Keratinocyte (primary cell): ENCODE data around the gene SCGB1A1. TPM values are rescaled to one million over a fixed set of nuclear protein-coding genes. Genes with fewer than 3 reads are reported as not detected.

Source experiments
- DNase-seq: peaks from one replicate; pipeline ENCODE4 v3.0.0-alpha.2; 2011; ENCODE audit warnings: low read depth, missing footprints, low spot score
- FAIRE-seq: peaks from 2 replicates; lab custom pipeline; 2011; peaks lifted over from hg19 to GRCh38; lab: Jason Lieb, UNC
- H2AFZ ChIP-seq: 2 replicates; pipeline ENCODE4 v1.6.0; 2012; ENCODE audit warnings: low read length, control low read depth, inconsistent platforms; ENCODE audit not compliant: control insufficient read depth
- H3K27ac ChIP-seq: 2 replicates; pipeline ENCODE4 v1.5.1; 2011; ENCODE audit warnings: low read length; ENCODE audit not compliant: control insufficient read depth, insufficient read depth
- H3K27me3 ChIP-seq: 3 replicates; pipeline ENCODE4 v1.6.0; 2011; ENCODE audit warnings: low read length; ENCODE audit not compliant: control insufficient read depth, insufficient read depth; ENCODE audit errors: extremely low read depth
- H3K36me3 ChIP-seq, 2 experiments: 2 replicates in 1 of 2; 3 replicates in 1 of 2; pipeline ENCODE4 v1.5.1; 2011; ENCODE audit warnings: low read length in 2 of 2, mild to moderate bottlenecking in 1 of 2; ENCODE audit not compliant: control insufficient read depth in 2 of 2, insufficient read depth in 2 of 2; ENCODE audit errors: extremely low read depth in 1 of 2
- H3K4me1 ChIP-seq: 3 replicates; pipeline ENCODE4 v1.5.1; 2011; ENCODE audit warnings: low read length; ENCODE audit not compliant: control insufficient read depth, insufficient read depth; ENCODE audit errors: extremely low read depth
- H3K4me2 ChIP-seq: 3 replicates; pipeline ENCODE4 v1.6.0; 2011; ENCODE audit warnings: low read depth, low read length; ENCODE audit not compliant: control insufficient read depth, insufficient read depth; ENCODE audit errors: extremely low read depth
- H3K4me3 ChIP-seq, 3 experiments: fragments of 200-600 bp in 1 of 3; sonication (generic) in 1 of 3; 2 replicates in 2 of 3; 3 replicates in 1 of 3; pipeline ENCODE4 v1.5.1; 2011 to 2016; ENCODE audit warnings: low read length in 3 of 3, mild to moderate bottlenecking in 3 of 3, control low read depth in 2 of 3, inconsistent platforms in 1 of 3, low read depth in 1 of 3, mixed read lengths in 1 of 3, mixed run types in 1 of 3, moderate library complexity in 1 of 3; ENCODE audit not compliant: control insufficient read depth in 2 of 3, insufficient read depth in 2 of 3; ENCODE audit errors: extremely low read depth in 1 of 3
- H3K79me2 ChIP-seq: 2 replicates; pipeline ENCODE4 v1.6.0; 2012; ENCODE audit warnings: low read length; ENCODE audit not compliant: control insufficient read depth, insufficient read depth
- H3K9ac ChIP-seq: 3 replicates; pipeline ENCODE4 v1.6.0; 2011; ENCODE audit warnings: low read length; ENCODE audit not compliant: control insufficient read depth, insufficient read depth; ENCODE audit errors: extremely low read depth
- H3K9me1 ChIP-seq: 3 replicates; pipeline ENCODE4 v1.6.0; 2011; ENCODE audit warnings: low read length; ENCODE audit not compliant: control insufficient read depth, insufficient read depth; ENCODE audit errors: extremely low read depth
- H3K9me3 ChIP-seq: 2 replicates; pipeline ENCODE4 v1.5.1; 2012; ENCODE audit warnings: low read depth, low read length; ENCODE audit not compliant: control insufficient read depth
- H4K20me1 ChIP-seq: 3 replicates; pipeline ENCODE4 v1.6.0; 2011; ENCODE audit warnings: low read length; ENCODE audit not compliant: control insufficient read depth, insufficient read depth; ENCODE audit errors: extremely low read depth
- EZH2 ChIP-seq: IDR thresholded peaks from one replicate; pipeline ENCODE4 v1.6.1; 2012; ENCODE audit warnings: inconsistent platforms, mild to moderate bottlenecking, low read length, moderate library complexity
- dilution Hi-C: fragments of 300-500 bp; cut with MboI; formaldehyde crosslinking; loops from one replicate; pipeline ENCODE4 v1.7.0; 2020; ENCODE audit warnings: low sequenced_read_pairs; ENCODE audit not compliant: extremely low pct_ligation_motif_present
- polyA plus RNA-seq, 5 experiments: library from polyadenylated mRNA; depleted of rRNA in 3 of 5; stranded (reverse) in 3 of 5; stranded (forward) in 1 of 5; unstranded in 1 of 5; fragments of >200 nt; gene quantifications; 1 replicate in 1 of 5; 2 replicates in 3 of 5; 3 replicates in 1 of 5; pipeline versions ENCODE4 v1.2.1 to v1.2.3, GENCODE V29; 2011 to 2012; ENCODE audit warnings: missing spikeins in 2 of 5, low read depth in 1 of 5, low replicate concordance in 1 of 5
- TF ChIP-seq, protein P1 (sequence below), 3 experiments: IDR thresholded peaks in 1 of 3; conservative IDR thresholded peaks in 1 of 3; optimal IDR thresholded peaks in 1 of 3; 2 replicates in 2 of 3; 3 replicates in 1 of 3; pipeline versions ENCODE3 to v1.5.1; 2011; ENCODE audit warnings: low read length in 3 of 3, mild to moderate bottlenecking in 3 of 3, moderate library complexity in 2 of 3, control low read depth in 1 of 3, inconsistent platforms in 1 of 3; ENCODE audit not compliant: insufficient read depth in 2 of 3; ENCODE audit errors: extremely low read depth in 1 of 3

Gene SCGB1A1
- polyA plus RNA-seq, 1 donor (not counting 4 experiments of a cell fraction or from before 2014, with no cell fraction given) = not detected

DNA sequence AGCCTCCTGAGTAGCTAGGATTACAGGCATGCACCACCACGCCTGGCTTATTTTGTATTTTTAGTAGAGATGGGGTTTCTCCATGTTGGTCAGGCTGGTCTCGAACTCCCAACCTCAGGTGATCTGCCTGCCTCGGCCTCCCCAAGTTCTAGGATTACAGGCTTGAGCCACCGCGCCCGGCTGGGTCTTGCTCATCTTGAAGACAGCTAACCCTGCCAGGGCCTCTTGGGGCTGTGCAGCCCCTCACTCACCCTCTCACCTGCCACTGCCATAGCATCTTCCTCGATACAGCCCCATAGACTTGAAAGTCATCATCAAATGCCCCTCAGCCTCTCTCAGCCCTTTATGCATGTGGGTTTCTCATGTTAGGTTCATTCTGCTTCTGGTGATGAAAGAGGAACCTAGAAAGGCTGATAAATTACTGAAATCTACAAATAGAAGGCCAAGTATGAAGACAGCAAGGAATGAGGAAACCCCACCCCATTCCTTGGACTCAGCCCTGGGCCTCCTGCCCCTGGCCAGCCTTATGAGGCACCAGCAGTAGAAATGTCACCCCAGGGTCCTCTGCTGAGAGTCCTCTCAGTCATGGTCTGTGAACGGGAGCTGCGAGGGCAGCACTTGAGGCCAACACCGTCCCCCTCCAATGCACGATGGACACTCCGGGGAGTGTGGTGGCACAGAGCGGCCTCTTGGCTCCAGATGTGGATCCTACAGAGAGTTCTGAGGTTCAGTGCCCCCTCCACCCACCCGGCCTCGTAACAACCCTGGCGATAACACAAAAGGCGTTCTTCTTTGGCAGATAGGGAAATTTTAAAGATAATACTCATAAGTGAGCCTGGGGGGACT, 24.8 kb downstream of the SCGB1A1 start:
- no peak overlapping the region for H2AFZ ChIP-seq
- no peaks in the 10 kb centered on the region for H3K79me2 ChIP-seq
- no peak overlapping the region for H3K27ac ChIP-seq
- peak overlapping the region in 1 of 3 experiments; percentile 41 for H3K4me3 ChIP-seq
- dilution Hi-C loops = no loop called here
- no peaks in the 10 kb centered on the region for H3K4me1 ChIP-seq
- no peaks in the 10 kb centered on the region for H3K9me3 ChIP-seq
- no peak overlapping the region for H3K9ac ChIP-seq
- DNase-seq (no peak), FAIRE-seq (no peak)
- H3K9me1 ChIP-seq = no peaks in the 10 kb centered on the region
- TF ChIP-seq, protein P1, sequence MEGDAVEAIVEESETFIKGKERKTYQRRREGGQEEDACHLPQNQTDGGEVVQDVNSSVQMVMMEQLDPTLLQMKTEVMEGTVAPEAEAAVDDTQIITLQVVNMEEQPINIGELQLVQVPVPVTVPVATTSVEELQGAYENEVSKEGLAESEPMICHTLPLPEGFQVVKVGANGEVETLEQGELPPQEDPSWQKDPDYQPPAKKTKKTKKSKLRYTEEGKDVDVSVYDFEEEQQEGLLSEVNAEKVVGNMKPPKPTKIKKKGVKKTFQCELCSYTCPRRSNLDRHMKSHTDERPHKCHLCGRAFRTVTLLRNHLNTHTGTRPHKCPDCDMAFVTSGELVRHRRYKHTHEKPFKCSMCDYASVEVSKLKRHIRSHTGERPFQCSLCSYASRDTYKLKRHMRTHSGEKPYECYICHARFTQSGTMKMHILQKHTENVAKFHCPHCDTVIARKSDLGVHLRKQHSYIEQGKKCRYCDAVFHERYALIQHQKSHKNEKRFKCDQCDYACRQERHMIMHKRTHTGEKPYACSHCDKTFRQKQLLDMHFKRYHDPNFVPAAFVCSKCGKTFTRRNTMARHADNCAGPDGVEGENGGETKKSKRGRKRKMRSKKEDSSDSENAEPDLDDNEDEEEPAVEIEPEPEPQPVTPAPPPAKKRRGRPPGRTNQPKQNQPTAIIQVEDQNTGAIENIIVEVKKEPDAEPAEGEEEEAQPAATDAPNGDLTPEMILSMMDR (optimal IDR thresholded peaks at IDR 0.05 in 1 of 3, IDR thresholded peaks at IDR 0.05 in 1 of 3, conservative IDR thresholded peaks at IDR 0.05 in 1 of 3; ENCODE audit: extremely low read depth in 1 of 3, insufficient read depth in 2 of 3, low read length in 3 of 3) = no peak
- TF ChIP-seq EZH2 = no peak
- no peaks in the 10 kb centered on the region for H3K36me3 ChIP-seq
- H3K27me3 ChIP-seq = peaks cover 4% of the 10 kb centered on the region
- H4K20me1 ChIP-seq = no peaks in the 10 kb centered on the region
- peak overlapping the region; percentile 65 for H3K4me2 ChIP-seq

- Histone ChIP-seq H2AFZ (peak overlapping the region; percentile 14), H3K27ac (no peak overlapping the region), H3K4me3 (peak overlapping the region; percentile 24 to 49 (median 41)), H3K27me3 (peaks cover 4% of the 10 kb centered on the region), H3K4me2 (peak overlapping the region; percentile 65), H3K9me3 (no peaks in the 10 kb centered on the region), H3K9ac (peak overlapping the region; percentile 8), H3K36me3 (no peaks in the 10 kb centered on the region), H4K20me1 (no peaks in the 10 kb centered on the region), H3K4me1 (no peaks in the 10 kb centered on the region), H3K79me2 (no peaks in the 10 kb centered on the region), H3K9me1 (no peaks in the 10 kb centered on the region)
- dilution Hi-C loops = no loop called here
- peak; percentile 30 for TF ChIP-seq EZH2
- TF ChIP-seq, protein P1 (optimal IDR thresholded peaks at IDR 0.05 in 1 of 3, IDR thresholded peaks at IDR 0.05 in 1 of 3, conservative IDR thresholded peaks at IDR 0.05 in 1 of 3; ENCODE audit: extremely low read depth in 1 of 3, insufficient read depth in 2 of 3, low read length in 3 of 3) = no peak
- DNase-seq (no peak), FAIRE-seq (no peak)
Observed at GRCh38 chr11:62444236-62444833, 25.5 kb downstream of the SCGB1A1 start.
